Retinal pigment epithelial cell (primary cell): ENCODE measurements around the gene GPC5.

Experiments used
- DNase-seq: peaks from one replicate; pipeline ENCODE4 v3.0.0-alpha.2; 2010; ENCODE audit warnings: low read depth
- H3K4me3 ChIP-seq: 2 replicates; pipeline ENCODE4 v1.5.1; 2011; ENCODE audit warnings: mild to moderate bottlenecking, low read length, control low read depth, moderate library complexity
- TF ChIP-seq, protein P1 (sequence below): conservative IDR thresholded peaks from 2 replicates; pipeline ENCODE4 v1.5.1; 2011; ENCODE audit warnings: low read depth, low read length, control low read depth, inconsistent platforms

The GPC5 gene

DNA sequence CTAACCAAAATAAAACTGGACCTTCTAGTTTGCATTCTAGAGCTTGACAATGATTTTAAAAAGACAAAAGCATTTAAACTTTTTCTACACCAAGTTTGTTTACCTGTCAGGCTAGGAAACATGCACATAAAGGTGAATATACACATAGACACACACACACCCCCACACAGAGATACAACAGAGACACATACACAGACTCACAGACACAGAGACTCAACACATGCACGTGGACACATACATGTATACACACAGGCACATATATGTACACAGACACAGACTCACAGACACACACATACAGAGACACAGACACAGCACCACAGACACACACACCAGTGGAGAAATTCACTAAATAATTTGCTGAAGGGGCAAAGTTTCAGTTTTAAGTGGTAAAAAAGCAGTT is 155.7 kb downstream of the GPC5 start:
- no peak for DNase-seq
- TF ChIP-seq, protein P1, sequence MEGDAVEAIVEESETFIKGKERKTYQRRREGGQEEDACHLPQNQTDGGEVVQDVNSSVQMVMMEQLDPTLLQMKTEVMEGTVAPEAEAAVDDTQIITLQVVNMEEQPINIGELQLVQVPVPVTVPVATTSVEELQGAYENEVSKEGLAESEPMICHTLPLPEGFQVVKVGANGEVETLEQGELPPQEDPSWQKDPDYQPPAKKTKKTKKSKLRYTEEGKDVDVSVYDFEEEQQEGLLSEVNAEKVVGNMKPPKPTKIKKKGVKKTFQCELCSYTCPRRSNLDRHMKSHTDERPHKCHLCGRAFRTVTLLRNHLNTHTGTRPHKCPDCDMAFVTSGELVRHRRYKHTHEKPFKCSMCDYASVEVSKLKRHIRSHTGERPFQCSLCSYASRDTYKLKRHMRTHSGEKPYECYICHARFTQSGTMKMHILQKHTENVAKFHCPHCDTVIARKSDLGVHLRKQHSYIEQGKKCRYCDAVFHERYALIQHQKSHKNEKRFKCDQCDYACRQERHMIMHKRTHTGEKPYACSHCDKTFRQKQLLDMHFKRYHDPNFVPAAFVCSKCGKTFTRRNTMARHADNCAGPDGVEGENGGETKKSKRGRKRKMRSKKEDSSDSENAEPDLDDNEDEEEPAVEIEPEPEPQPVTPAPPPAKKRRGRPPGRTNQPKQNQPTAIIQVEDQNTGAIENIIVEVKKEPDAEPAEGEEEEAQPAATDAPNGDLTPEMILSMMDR, result no peak
- no peak overlapping the region for H3K4me3 ChIP-seq

DNA sequence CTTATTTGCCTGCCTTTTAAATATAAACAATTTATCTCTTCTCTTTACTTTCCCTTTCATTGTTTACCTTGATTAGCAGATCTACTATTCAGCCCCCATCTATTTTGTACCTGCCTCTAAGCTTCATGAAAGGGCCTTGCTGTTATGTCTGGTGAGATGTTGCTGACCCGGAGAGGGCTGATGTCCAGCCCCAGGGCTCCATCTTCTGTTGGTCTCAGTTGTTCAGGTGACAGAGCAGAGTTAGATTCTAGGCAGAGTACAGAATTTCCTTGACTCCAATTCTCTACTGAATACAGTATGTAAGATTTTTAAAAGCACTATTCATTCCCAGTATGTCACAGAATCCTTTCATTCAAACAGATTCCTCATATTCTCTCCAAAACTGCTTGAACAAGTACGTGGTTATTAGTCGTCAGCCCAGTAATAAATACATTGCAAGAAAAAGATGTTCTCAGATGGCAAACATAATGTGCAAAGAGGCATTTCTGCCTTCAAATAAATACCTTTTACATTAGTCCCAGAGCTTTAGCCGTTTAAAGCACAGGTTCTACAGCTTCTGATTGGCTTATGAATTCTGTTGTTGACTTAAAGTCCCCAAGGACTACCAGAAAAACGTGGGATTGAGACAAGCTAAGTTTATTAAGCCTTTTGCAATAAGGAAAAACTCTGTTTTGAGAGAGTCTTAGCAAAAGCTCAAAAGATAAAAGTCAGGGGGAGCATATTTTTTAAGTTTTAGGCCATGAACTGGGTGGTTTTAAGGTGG is 159.1 kb downstream of the GPC5 start:
- no peak for DNase-seq
- TF ChIP-seq, protein P1, result no peak
- H3K4me3 ChIP-seq, result no peak overlapping the region

DNA sequence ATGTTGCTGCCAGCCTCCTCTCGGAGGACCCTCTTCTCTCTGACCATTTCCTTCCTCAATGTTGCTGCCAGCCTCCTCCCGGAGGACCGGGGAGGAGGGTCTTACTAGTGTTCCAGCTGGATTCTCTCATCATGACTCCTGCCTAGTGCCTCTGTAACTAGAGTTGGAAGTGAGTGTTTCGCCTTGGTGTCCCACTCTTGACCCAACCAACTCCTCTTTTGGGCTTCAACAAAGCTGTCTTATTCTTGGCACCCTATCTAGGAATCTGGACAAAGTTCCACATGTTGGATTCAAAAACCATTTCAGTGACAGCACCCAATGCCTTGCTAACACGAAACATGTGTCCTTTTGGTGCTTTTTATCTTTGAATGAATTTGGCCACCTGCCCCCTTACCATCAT is 165.4 kb downstream of the GPC5 start:
- TF ChIP-seq, protein P1, result no peak
- H3K4me3 ChIP-seq, result no peak overlapping the region
- no peak for DNase-seq

DNA sequence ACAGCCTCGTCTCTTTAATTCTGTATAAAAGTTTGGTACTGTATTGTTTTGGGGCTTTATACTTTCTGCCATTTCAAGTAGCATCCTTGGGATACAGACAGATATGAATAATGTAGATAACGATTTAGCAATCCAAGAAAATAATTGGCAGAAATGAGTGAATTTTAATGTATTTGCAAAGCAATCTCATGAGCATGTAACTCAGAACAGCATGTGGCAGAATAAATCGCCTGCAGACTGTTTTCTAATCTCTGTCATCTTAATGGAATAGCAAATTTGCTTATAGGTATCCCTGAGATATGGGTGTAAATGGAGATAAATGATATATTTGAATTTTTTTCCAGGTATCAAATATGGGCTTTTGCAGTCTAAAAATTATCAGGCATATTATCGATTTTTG is 166.0 kb downstream of the GPC5 start:
- TF ChIP-seq, protein P1, result no peak
- no peak overlapping the region for H3K4me3 ChIP-seq
- no peak for DNase-seq

DNA sequence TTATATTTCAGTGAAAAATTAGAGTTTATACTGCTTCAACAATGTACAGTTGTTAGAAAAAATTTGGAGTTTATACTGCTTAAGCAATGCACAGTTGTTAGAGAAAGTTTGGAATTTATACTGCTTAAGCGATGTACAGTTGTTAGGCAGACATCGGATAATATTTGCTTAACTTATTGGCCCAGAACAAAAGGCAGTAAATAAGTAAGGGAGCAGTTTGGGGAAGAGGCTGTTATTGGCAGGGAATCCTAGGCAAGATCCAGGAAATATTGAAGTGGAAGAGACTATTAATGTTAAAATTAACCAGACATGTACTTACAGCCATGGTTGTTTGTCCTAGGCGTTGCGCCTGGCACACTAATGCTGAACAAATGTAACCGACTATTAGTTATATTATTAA is 166.9 kb downstream of the GPC5 start:
- no peak overlapping the region for H3K4me3 ChIP-seq
- TF ChIP-seq, protein P1, result no peak
- no peak for DNase-seq

DNA sequence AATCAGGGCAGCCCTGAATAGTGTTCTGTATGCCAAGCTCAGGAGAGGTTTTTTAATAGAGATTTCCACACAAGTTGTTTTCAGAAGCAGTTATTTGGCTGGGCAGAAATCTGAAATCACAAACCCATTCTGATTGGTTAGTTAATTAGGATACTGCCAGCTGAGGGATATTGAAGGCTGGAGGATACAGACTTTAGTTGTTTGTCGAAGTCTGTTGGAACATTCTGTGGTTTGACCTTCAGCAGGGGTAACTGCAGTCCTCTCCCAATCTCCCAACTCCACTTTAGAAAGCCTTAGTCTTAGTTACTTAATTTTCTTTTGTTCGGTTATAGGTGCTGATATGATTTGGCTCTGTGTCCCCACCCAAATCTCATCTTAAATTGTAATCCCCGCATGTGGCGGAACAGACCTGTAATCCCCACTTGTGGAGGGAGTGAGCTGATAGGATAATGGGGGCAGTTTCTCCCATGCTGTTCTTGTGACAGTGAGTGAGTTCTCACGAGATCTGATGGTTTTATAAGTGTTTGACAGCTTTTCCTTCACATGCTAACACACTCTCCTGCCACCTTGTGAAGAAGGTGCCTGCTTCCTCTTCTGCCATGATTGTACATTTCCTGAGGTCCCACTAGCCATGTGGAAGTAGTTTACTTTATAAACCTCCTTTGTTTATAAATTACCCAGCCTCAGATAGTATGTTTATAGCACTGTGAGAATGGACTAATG is 169.2 kb downstream of the GPC5 start:
- H3K4me3 ChIP-seq, result no peak overlapping the region
- TF ChIP-seq, protein P1, result no peak
- DNase-seq, result no peak

DNA sequence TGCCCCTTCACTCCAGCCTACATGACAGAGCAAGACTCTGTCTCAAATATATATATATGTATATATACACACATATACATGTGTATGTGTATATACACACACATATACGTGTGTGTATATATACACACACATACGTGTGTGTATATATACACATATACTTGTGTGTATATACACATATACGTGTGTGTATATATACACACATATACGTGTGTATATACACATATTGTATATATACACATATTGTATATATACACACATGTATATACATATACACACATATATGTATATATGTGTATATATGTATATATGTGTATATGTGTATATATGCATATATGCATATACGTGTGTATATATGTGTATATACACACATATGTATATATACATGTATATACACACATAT is 173.3 kb downstream of the GPC5 start:
- H3K4me3 ChIP-seq, result no peak overlapping the region
- TF ChIP-seq, protein P1, result no peak
- no peak for DNase-seq
